ENCODE results near the gene GGN. TPM values are rescaled to one million over a fixed set of nuclear protein-coding genes. Genes with fewer than 3 reads are reported as not detected.

The GGN gene
- total RNA-seq, 4 donors from 2014 or later = 0.33 to 2.2 (median 0.91) TPM; not detected in 1

DNA sequence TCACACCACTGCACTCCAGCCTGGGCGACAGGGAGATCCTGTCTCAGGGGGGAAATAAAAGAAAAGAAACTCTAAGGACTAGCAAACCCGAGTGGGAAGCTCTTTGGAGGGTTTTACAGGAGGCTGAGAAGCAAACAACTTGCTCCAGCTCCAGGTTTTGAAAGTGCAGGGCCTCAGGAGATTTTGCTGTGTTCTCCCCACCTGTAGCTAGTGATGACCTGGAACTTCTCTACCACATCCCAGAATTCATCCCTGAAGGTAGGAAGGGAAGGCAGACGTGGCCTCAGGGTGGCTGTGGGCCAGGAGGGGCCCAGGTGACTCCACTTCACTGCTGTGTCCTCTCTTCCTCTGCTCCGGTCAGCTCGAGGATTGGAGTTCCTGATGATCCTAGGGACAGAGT lies 29.8 kb downstream of the GGN start:
- WGBS = 33% methylated on average over 5 of the region's 5 CpGs
- peaks cover 0 to 72% (median 6%) of the 10 kb centered on the region in 4 donors for H3K27me3 ChIP-seq

DNA sequence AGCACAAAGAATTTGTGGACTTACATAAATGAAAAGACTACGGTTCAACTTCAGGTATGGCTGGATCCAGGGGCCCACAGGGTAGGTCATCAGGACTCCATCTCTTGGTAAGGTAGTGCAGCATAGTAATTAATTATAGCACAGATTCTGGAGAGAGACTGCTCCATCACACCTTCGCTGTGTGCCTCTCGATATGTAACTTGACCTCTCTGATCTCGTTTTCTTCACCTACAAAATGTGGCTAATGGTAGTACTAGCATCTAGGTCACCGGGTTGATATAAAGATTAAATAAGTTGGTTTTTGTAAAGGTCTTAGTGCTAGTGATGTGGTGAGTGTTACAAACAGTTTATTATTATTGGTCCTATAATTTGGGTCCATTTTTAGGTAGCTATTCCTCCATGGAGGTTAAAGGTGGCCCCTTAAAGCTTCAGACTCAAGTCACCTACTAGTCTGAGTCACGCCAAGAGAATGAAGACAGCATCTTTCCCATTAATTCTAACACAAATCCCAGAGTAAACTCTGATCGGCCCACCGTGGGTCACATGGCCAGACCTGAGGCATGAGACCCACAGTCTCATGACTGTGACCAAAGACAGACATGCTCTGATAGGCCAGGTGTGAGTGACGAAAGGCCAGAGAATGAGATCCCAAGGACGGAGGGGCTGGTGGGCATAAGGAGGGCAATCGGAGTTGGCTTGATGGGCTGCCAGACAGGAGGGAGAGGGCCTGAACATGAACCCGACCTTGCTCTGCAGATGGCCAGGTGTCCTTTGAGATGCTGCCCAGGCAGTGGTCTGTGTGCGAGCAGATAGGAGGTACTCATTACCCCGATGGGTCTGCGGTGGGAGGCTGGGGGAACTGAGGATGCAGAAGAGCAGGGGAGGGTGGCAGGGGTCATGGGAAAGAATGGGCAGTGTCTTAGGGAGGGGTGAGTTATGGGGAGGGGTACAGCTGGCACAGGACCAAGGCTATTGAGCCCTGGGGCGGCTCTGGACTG lies 31.8 kb downstream of the GGN start:
- no peak for DNase-seq (ENCODE audit: extremely low spot score)
- WGBS = 82% methylated on average over 16 of the region's 16 CpGs
- Histone ChIP-seq H3K27ac (replicated peaks in 1 of 4) (no peak overlapping the region), H3K4me3 (no peak overlapping the region), H3K36me3 (no peaks in the 10 kb centered on the region), H3K27me3 (peaks cover 0 to 72% (median 6%) of the 10 kb centered on the region in 4 donors), H3K4me1 (peaks cover 0 to under 1% (median under 1%) of the 10 kb centered on the region in 4 donors), H3K9me3 (no peaks in the 10 kb centered on the region)
- TF ChIP-seq EP300 (IDR thresholded peaks at IDR 0.05) = no peak
- no peak for TF ChIP-seq POLR2AphosphoS5 (IDR thresholded peaks at IDR 0.05)
- TF ChIP-seq CTCF (IDR thresholded peaks at IDR 0.05) = no peak
- no peak for TF ChIP-seq POLR2A (IDR thresholded peaks at IDR 0.05; ENCODE audit: low read depth)
- intact Hi-C loops (cut with DNase I) = no loop called here

More for the DNA sequence above, 29.8 kb downstream of the GGN start:
- Histone ChIP-seq H3K4me3 (no peak overlapping the region), H3K9me3 (no peaks in the 10 kb centered on the region), H3K27ac (replicated peaks in 1 of 4) (no peak overlapping the region), H3K4me1 (peaks cover 6 to 21% (median 20%) of the 10 kb centered on the region in 4 donors), H3K36me3 (no peaks in the 10 kb centered on the region)
- intact Hi-C loops (cut with DNase I) = no loop called here
- DNase-seq (ENCODE audit: extremely low spot score) = no peak
- TF ChIP-seq POLR2A (IDR thresholded peaks at IDR 0.05; ENCODE audit: low read depth) (no peak), POLR2AphosphoS5 (IDR thresholded peaks at IDR 0.05) (no peak), CTCF (IDR thresholded peaks at IDR 0.05) (no peak), EP300 (IDR thresholded peaks at IDR 0.05) (no peak)

DNA sequence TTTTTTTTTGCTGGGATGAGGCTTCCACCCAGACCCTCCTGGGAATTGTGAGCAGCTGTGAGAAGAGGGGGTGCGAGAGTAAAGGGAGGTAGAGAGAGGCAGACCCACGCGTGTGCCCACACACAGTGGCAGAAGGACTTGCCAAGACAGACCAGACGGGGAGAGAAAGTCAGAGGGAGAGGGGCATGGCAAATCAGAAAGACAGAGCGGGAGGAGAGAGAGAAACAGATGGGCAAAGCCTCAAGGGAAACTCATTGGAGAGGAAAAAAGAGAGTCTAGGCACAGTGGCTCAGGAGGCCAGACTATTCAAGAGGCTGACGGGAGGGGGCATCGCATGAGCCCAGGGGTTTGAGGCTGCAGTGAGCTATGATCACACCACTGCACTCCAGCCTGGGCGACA lies 35.2 kb downstream of the GGN start:
- WGBS = 65% methylated on average over 8 of the region's 8 CpGs
- no peaks in the 10 kb centered on the region for H3K36me3 ChIP-seq
- H3K9me3 ChIP-seq = no peaks in the 10 kb centered on the region
- H3K4me1 ChIP-seq = no peaks in the 10 kb centered on the region
- DNase-seq (ENCODE audit: extremely low spot score) = no peak
- H3K27me3 ChIP-seq = peaks cover 0 to 38% (median 0%) of the 10 kb centered on the region in 4 donors
- no peak overlapping the region for H3K4me3 ChIP-seq
- TF ChIP-seq POLR2A (IDR thresholded peaks at IDR 0.05; ENCODE audit: low read depth) (no peak), EP300 (IDR thresholded peaks at IDR 0.05) (no peak), CTCF (IDR thresholded peaks at IDR 0.05) (no peak)
- intact Hi-C loops (cut with DNase I) = no loop called here
- H3K27ac ChIP-seq (replicated peaks in 1 of 4) = no peak overlapping the region

DNA sequence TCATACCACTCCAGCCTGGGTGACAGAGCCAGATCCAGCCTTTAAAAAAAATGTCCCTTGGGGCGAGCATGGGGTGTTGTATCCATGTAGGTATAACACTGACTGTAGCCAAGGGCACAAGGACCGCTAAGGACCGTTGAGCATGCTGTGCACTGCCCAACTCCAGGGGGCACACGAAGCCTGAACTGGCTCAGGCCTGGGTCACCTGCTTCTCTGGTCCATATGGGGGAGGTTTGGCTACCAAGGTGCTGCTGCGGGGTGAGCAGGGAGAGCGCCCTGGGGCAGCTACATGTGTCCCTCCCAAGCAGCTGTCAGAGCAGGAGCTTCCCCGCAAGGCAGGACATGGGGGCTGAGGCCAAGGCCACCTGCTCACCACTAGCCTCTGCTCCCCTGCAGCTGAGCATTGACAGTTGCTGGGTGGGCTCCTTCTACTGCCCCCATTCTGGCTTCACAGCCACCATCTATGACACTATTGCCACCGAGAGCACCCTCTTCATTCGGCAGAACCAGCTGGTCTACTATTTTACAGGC lies 35.9 kb downstream of the GGN start:
- H3K36me3 ChIP-seq = no peaks in the 10 kb centered on the region
- peaks cover 0 to 32% (median 0%) of the 10 kb centered on the region in 4 donors for H3K27me3 ChIP-seq
- TF ChIP-seq EP300 (IDR thresholded peaks at IDR 0.05) = no peak
- no peak for TF ChIP-seq POLR2AphosphoS5 (IDR thresholded peaks at IDR 0.05)
- TF ChIP-seq POLR2A (IDR thresholded peaks at IDR 0.05; ENCODE audit: low read depth) = no peak
- no peak for TF ChIP-seq CTCF (IDR thresholded peaks at IDR 0.05)
- no peak for DNase-seq (ENCODE audit: extremely low spot score)
- no peaks in the 10 kb centered on the region for H3K9me3 ChIP-seq
- H3K4me1 ChIP-seq = no peaks in the 10 kb centered on the region
- intact Hi-C loops (cut with DNase I) = no loop called here
- H3K4me3 ChIP-seq = no peak overlapping the region
- WGBS = 74% methylated on average over 9 of the region's 9 CpGs
- no peak overlapping the region for H3K27ac ChIP-seq (replicated peaks in 1 of 4)

Data from esophagus muscularis mucosa (tissue), 4 donors.